OCI-LY1 (cell line): Measurements from ENCODE around the gene ARHGAP33.

Source experiments
- EZH2 ChIP-seq: fragments of 200-600 bp; sonication (generic), shearing (Covaris generic); IDR thresholded peaks from 2 replicates; pipeline ENCODE4 v1.8.0; 2017; ENCODE audit warnings: borderline replicate concordance, mixed run types, mild to moderate bottlenecking, antibody characterized with exemption, low read length, moderate library complexity, mixed read lengths
- TF ChIP-seq, protein P1 (sequence below): fragments of 200-600 bp; sonication (generic), shearing (Covaris generic); IDR thresholded peaks from 2 replicates; pipeline ENCODE4 v1.5.1; 2017; ENCODE audit warnings: mild to moderate bottlenecking, antibody characterized with exemption, low read length, moderate library complexity, mixed read lengths

DNA sequence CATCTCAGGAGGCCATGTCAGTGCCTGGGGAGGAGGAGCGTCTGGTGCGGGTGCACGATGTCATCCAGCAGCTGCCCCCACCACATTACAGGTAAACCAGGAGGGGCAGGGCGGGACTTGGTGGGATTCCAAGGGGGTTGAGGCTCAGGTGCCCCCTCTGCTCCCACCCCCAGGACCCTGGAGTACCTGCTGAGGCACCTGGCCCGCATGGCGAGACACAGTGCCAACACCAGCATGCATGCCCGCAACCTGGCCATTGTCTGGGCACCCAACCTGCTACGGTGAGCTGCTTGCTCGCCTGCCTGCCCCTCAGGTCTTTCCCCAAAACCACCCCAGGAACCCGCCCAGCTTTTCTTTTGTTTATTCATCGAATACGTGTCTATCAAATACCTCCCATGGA, 7.2 kb downstream of the ARHGAP33 start:
- TF ChIP-seq, protein P1, sequence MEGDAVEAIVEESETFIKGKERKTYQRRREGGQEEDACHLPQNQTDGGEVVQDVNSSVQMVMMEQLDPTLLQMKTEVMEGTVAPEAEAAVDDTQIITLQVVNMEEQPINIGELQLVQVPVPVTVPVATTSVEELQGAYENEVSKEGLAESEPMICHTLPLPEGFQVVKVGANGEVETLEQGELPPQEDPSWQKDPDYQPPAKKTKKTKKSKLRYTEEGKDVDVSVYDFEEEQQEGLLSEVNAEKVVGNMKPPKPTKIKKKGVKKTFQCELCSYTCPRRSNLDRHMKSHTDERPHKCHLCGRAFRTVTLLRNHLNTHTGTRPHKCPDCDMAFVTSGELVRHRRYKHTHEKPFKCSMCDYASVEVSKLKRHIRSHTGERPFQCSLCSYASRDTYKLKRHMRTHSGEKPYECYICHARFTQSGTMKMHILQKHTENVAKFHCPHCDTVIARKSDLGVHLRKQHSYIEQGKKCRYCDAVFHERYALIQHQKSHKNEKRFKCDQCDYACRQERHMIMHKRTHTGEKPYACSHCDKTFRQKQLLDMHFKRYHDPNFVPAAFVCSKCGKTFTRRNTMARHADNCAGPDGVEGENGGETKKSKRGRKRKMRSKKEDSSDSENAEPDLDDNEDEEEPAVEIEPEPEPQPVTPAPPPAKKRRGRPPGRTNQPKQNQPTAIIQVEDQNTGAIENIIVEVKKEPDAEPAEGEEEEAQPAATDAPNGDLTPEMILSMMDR, result no peak
- TF ChIP-seq EZH2, result no peak
